ENCODE results near the gene MLEC.

The MLEC gene

DNA sequence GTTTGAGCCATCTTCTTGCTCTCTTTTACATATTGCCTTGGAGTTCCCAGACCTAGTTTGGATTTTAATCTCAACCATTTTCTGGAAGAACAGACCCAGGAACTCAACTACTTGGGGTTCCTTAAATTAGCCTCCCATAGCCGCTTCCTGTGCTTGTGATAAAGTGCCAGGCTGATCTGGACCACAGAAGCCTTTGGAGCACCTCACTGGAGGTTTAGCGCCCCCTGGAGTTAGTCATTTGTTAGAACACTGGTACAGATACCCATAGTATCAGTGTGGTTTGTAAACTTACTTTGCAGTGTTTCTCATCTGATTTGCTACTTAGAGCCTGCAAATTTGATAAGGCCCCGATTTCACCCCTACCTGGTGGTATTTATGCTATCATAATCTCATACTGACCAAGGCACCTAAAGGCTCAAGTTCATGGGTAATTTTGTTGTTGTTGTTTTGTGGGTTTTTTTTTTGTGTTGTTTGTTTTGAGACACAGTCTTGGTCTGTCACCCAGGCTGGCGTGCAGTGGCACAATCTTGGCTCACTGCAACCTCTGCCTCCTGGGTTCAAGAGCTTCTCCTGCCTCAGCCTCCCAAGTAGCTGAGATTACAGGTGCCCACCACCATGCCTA, 27.0 kb downstream of the MLEC start:
- Histone ChIP-seq H3K27me3 (ENCODE audit: control insufficient read depth, insufficient read depth, low read length) (no peaks in the 10 kb centered on the region), H3K9ac (ENCODE audit: low read depth, low read length) (no peak overlapping the region), H3K4me3 (ENCODE audit: low read length) (no peak overlapping the region), H3K4me2 (ENCODE audit: low read length) (no peak overlapping the region), H3K9me3 (replicated peaks; ENCODE audit: low read length) (no peaks in the 10 kb centered on the region), H3K4me1 (ENCODE audit: control insufficient read depth, insufficient read depth, low read length) (peaks cover 16% of the 10 kb centered on the region), H3K36me3 (ENCODE audit: insufficient read depth, low read length) (peaks cover 37% of the 10 kb centered on the region)

DNA sequence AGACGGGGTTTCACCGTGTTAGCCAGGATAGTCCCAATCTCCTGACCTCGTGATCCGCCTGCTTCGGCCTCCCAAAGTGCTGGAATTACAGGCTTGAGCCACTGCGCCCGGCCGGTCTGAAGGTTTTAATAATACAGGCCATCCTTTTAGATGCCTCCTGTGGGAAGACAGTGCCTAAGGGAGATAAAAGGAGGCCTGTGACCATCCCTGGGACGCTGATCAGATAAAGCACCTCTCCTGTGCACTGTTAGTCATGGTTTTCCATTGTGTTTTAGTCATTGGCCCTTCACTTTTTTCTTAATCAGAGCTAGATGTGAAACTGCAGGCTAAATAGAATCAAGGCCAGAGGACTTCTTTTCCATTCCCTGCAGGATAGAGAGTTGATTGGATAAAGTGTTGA, 31.1 kb downstream of the MLEC start:
- Histone ChIP-seq H3K9me3 (replicated peaks; ENCODE audit: low read length) (no peaks in the 10 kb centered on the region), H3K4me2 (ENCODE audit: low read length) (no peak overlapping the region), H3K36me3 (ENCODE audit: insufficient read depth, low read length) (peaks cover 74% of the 10 kb centered on the region), H3K9ac (ENCODE audit: low read depth, low read length) (no peak overlapping the region), H3K27me3 (ENCODE audit: control insufficient read depth, insufficient read depth, low read length) (no peaks in the 10 kb centered on the region), H3K4me3 (ENCODE audit: low read length) (no peak overlapping the region), H3K4me1 (ENCODE audit: control insufficient read depth, insufficient read depth, low read length) (peaks cover 13% of the 10 kb centered on the region)

DNA sequence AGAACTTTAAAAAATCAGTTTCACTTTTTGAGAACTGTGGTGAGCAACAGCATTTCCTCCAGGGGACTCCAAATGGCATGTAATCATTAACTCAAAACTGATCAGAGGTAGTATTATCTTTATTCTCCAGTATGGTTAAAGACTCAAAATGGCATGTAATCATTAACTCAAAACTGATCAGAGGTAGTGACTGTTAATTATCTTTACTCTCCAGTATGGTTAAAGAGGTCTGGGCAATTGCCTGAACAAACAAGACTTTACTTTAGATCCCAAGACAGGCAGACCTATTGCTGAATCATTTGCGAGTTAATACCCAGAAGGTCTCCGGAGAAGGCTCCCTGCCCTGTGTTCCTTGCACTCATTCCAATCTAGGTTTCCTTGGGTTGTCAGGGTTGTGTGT, 32.1 kb downstream of the MLEC start:
- Histone ChIP-seq H3K4me1 (ENCODE audit: control insufficient read depth, insufficient read depth, low read length) (peaks cover 13% of the 10 kb centered on the region), H3K4me2 (ENCODE audit: low read length) (no peak overlapping the region), H3K9me3 (replicated peaks; ENCODE audit: low read length) (no peaks in the 10 kb centered on the region), H3K9ac (ENCODE audit: low read depth, low read length) (no peak overlapping the region), H3K4me3 (ENCODE audit: low read length) (no peak overlapping the region), H3K36me3 (ENCODE audit: insufficient read depth, low read length) (peaks cover 67% of the 10 kb centered on the region), H3K27me3 (ENCODE audit: control insufficient read depth, insufficient read depth, low read length) (no peaks in the 10 kb centered on the region)

DNA sequence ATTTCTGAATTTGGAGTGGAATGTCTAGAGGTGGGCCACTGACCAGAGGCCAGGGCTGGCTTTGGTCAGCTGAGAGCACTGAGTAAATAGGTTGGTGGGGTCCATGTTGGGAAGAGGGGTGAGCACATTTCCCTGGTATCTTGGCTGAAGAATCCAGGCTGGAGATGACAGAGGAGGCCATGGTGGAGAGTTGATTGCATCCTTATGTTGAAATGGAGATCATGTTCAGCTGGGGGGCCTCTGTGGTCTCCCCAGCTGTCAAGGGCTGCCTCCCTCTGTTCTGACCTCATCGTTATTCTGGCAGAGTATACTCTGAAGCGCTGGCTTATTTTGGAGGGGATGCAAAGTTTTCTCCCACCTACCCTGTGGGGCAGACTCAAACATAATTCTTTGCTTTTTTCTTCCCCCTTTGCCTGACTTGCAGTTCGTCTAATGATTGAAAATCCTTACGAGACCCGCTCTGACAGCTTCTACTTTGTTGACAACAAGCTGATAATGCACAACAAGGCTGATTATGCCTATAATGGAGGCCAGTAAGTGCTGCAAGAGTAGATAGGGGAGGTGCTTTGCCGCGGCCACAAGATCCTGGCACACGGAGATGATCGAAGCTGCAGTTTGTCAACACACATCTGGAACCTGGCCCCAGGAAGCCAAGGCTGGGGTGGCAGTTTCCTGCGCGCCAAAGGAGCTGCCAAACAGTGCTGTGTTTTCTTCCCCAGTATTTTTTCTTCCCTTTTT, 32.7 kb downstream of the MLEC start:
- H3K27me3 ChIP-seq (ENCODE audit: control insufficient read depth, insufficient read depth, low read length) = no peaks in the 10 kb centered on the region
- H3K9ac ChIP-seq (ENCODE audit: low read depth, low read length) = no peak overlapping the region
- peaks cover 13% of the 10 kb centered on the region for H3K4me1 ChIP-seq (ENCODE audit: control insufficient read depth, insufficient read depth, low read length)
- H3K4me3 ChIP-seq (ENCODE audit: low read length) = no peak overlapping the region
- H3K9me3 ChIP-seq (replicated peaks; ENCODE audit: low read length) = no peaks in the 10 kb centered on the region
- no peak overlapping the region for H3K4me2 ChIP-seq (ENCODE audit: low read length)
- H3K36me3 ChIP-seq (ENCODE audit: insufficient read depth, low read length) = peaks cover 63% of the 10 kb centered on the region

DNA sequence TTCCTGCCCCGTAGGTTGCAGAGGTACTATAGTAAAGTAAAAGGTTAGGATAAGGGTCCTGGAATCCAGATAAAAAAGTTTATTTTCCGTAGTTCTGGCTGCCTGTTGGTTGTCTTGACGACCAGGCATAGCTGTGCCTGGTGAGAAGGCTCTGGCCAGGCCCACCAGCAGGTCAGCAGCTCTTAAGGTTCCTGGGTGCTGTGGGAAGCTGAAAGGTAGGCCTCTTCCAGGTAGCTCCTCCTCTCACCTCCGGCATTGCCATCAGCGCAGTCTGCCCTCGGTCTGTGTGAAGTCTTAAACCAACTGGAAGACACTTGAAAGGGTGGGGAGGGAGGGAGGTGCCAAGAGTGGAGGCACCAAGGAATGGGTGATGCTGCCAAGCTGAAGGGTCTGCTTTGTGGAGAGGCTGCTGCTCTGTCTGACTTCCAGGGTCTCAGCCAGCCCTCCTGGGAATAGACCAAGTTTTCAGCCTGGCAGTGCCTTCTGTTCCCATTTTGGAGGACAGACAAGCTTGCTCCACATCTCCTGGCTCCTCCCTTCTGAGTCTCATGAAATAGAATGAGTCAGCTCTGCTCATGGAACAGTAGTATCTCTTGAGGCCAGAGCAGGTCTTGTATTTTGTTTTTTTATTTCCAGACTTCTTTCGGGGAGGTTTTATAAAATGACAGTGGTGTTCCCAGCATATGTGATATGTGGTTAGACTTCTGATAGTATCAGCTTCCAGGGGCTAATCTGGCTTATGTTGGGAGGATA, 33.5 kb downstream of the MLEC start:
- Histone ChIP-seq H3K9me3 (replicated peaks; ENCODE audit: low read length) (no peaks in the 10 kb centered on the region), H3K4me3 (ENCODE audit: low read length) (no peak overlapping the region), H3K27me3 (ENCODE audit: control insufficient read depth, insufficient read depth, low read length) (no peaks in the 10 kb centered on the region), H3K4me2 (ENCODE audit: low read length) (no peak overlapping the region), H3K36me3 (ENCODE audit: insufficient read depth, low read length) (peaks cover 57% of the 10 kb centered on the region), H3K4me1 (ENCODE audit: control insufficient read depth, insufficient read depth, low read length) (peaks cover 20% of the 10 kb centered on the region), H3K9ac (ENCODE audit: low read depth, low read length) (no peak overlapping the region)

DNA sequence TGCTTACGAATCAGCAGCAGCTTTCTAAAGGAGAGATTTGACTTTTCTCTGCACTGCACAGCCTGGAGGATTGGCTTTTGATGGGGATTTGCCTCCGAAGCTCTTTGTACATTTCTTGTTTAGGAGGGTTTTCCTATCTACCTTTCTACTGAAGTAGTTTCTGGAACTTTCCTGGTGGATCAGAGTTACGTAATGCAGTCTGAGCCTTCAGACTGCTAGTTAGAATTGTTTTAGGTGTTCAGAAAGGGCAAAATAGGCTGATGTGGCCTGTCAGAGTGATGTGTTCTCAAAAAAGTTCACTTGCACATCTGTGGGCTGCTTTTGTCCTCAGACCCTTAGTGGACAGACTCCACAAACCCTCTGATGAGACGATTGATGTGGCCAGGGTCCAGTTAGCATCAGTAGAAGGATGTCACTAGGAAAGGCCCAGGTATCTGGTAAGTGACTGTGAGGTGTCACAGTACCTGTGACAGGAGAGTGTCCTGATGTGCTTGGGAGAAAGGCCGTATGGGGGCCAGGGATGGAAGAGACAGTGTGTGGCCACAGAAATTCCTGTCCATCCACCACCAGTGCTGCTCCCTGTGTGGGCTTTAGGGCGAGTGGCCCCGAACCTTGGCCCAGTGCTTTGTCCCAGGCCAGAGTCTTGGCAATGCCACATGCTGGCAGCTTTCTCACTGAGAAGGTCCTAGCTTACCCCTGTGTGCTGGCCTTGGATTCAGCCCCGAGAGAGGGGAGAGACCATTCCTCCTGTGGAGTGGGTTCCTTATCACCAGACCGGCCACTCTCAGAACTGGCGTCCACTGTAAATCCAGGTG, 34.2 kb downstream of the MLEC start:
- H3K36me3 ChIP-seq (ENCODE audit: insufficient read depth, low read length) = peaks cover 56% of the 10 kb centered on the region
- no peak overlapping the region for H3K9ac ChIP-seq (ENCODE audit: low read depth, low read length)
- peaks cover 25% of the 10 kb centered on the region for H3K4me1 ChIP-seq (ENCODE audit: control insufficient read depth, insufficient read depth, low read length)
- no peaks in the 10 kb centered on the region for H3K27me3 ChIP-seq (ENCODE audit: control insufficient read depth, insufficient read depth, low read length)
- no peaks in the 10 kb centered on the region for H3K9me3 ChIP-seq (replicated peaks; ENCODE audit: low read length)
- no peak overlapping the region for H3K4me2 ChIP-seq (ENCODE audit: low read length)
- no peak overlapping the region for H3K4me3 ChIP-seq (ENCODE audit: low read length)

DNA sequence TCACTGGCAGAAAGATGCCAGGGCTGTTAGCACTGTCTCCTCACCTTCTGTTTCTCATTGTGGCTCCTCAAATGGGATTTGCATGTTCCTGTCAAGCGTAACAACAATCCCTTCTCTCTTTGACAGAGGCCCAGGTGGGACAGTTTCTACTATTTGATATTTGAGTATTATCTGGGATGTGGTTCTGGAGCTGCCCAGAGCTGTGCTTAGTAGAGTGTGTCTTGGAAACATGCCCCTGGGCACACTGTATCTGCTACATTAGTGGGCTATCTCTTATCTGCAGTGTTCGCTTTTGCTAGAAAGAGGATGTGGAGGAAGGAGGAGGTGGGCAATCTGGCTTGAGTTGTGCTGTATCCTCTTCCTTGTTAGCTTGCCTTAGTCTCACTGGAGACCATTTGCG, 34.9 kb downstream of the MLEC start:
- H3K27me3 ChIP-seq (ENCODE audit: control insufficient read depth, insufficient read depth, low read length) = no peaks in the 10 kb centered on the region
- no peak overlapping the region for H3K9ac ChIP-seq (ENCODE audit: low read depth, low read length)
- H3K4me2 ChIP-seq (ENCODE audit: low read length) = no peak overlapping the region
- H3K4me3 ChIP-seq (ENCODE audit: low read length) = no peak overlapping the region
- H3K4me1 ChIP-seq (ENCODE audit: control insufficient read depth, insufficient read depth, low read length) = peaks cover 28% of the 10 kb centered on the region
- H3K9me3 ChIP-seq (replicated peaks; ENCODE audit: low read length) = no peaks in the 10 kb centered on the region
- H3K36me3 ChIP-seq (ENCODE audit: insufficient read depth, low read length) = peaks cover 50% of the 10 kb centered on the region

DNA sequence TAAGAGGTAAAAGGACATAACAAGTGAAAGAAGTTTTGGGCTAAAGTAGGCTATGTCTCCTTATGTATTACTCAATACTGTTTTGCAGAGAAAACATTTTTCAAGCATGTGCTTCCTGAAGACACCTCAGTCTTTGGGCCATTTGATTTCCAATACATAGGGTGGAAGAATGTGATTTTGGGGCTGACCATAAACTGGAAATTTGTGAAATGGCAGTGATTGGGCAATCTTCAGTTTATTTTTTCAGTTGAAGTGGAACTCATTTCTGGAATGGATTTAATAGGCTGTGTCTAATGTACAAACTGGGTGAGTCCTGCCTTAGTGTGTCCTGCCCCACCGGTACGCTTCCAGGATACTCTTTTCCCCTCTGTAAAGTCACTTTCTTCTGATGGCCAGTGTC, 35.8 kb downstream of the MLEC start:
- H3K9me3 ChIP-seq (replicated peaks; ENCODE audit: low read length) = no peaks in the 10 kb centered on the region
- H3K27me3 ChIP-seq (ENCODE audit: control insufficient read depth, insufficient read depth, low read length) = no peaks in the 10 kb centered on the region
- no peak overlapping the region for H3K4me3 ChIP-seq (ENCODE audit: low read length)
- no peak overlapping the region for H3K9ac ChIP-seq (ENCODE audit: low read depth, low read length)
- peaks cover 28% of the 10 kb centered on the region for H3K4me1 ChIP-seq (ENCODE audit: control insufficient read depth, insufficient read depth, low read length)
- H3K36me3 ChIP-seq (ENCODE audit: insufficient read depth, low read length) = peaks cover 47% of the 10 kb centered on the region
- H3K4me2 ChIP-seq (ENCODE audit: low read length) = no peak overlapping the region

DNA sequence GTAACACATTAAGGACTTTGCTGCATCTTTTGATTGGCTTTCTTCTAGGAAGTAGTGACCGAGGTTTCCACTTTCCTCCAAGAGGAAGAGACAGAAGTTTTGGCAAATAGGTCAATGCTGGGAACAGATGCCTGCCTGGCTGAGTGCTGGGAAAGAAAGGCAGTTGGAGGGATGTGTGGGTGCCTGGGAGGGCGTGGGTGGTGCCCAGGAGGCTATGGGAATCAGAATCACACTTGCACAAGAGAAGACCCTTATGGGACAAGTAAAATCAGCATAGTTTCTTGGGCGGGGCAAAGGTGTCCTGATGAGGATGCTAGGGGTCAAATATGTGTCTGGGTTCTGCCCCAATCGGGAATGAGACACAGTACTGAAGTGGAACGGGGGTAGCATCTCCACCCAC, 37.8 kb downstream of the MLEC start:
- peak overlapping the region; percentile 90 for H3K4me3 ChIP-seq (ENCODE audit: low read length)
- H3K4me1 ChIP-seq (ENCODE audit: control insufficient read depth, insufficient read depth, low read length) = peaks cover 28% of the 10 kb centered on the region

DNA sequence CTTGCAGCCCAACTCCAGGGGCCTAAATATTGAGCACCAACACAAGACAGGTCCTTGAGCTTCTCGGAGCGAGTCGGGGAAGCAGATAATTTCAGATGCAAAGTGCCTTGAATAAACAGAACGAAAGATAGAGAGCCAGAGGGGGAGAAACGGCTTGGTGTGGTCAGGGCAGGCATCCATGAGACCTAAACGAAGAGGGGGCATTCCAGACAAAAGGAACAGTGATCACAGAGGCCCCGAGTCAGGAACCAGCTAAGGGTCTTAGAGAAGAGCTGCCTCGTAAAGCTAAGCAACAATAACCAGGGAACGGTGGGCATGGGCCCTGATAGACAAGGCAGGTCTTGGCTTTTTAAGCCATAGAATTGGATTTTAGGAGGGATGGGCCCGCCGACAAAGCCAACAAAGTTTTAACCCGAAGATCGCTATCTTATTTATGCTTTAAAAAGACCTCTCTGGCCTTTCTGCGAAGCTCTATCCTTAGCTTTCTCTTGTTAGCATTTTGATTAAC, 38.3 kb downstream of the MLEC start:
- H3K27me3 ChIP-seq (ENCODE audit: control insufficient read depth, insufficient read depth, low read length) = no peaks in the 10 kb centered on the region
- peaks cover 26% of the 10 kb centered on the region for H3K36me3 ChIP-seq (ENCODE audit: insufficient read depth, low read length)
- no peaks in the 10 kb centered on the region for H3K9me3 ChIP-seq (replicated peaks; ENCODE audit: low read length)
- peak overlapping the region; percentile 90 for H3K4me3 ChIP-seq (ENCODE audit: low read length)
- peaks cover 27% of the 10 kb centered on the region for H3K4me1 ChIP-seq (ENCODE audit: control insufficient read depth, insufficient read depth, low read length)
- peak overlapping the region; percentile 94 for H3K4me2 ChIP-seq (ENCODE audit: low read length)
- peak overlapping the region; percentile 80 for H3K9ac ChIP-seq (ENCODE audit: low read depth, low read length)

More for the DNA sequence above, 37.8 kb downstream of the MLEC start:
- Histone ChIP-seq H3K36me3 (ENCODE audit: insufficient read depth, low read length) (peaks cover 29% of the 10 kb centered on the region), H3K9me3 (replicated peaks; ENCODE audit: low read length) (no peaks in the 10 kb centered on the region), H3K27me3 (ENCODE audit: control insufficient read depth, insufficient read depth, low read length) (no peaks in the 10 kb centered on the region), H3K4me2 (ENCODE audit: low read length) (peak overlapping the region; percentile 94), H3K9ac (ENCODE audit: low read depth, low read length) (no peak overlapping the region)

Measured in skeletal muscle satellite cell (primary cell).